Measurements from ENCODE around the gene ESYT1. TPM values are rescaled to one million over a fixed set of nuclear protein-coding genes. Genes with fewer than 3 reads are reported as not detected.
A peak's percentile ranks its signal among the peaks of the same experiment; 100 is the strongest.

The ESYT1 gene
- total RNA-seq, 6 experiments from 2014 or later: 136 to 174 (median 151) TPM

GRCh38 chr12:56119361-56119796, 8.7 kb upstream of the ESYT1 start:
- Mint-ChIP-seq H3K9me3 (peaks cover 7% of the 10 kb centered on the region; the same call in 1 of the 2 replicates), H3K4me3 (peak overlapping the region; percentile 95), H3K27me3 (ENCODE audit: insufficient read depth) (peaks cover 19% of the 10 kb centered on the region), H3K27ac (peak overlapping the region; percentile 98), H3K4me1 (ENCODE audit: low read depth) (peaks cover 43% of the 10 kb centered on the region), H3K36me3 (ENCODE audit: low read depth) (peaks cover 26% of the 10 kb centered on the region)
- peak; percentile 90 for DNase-seq
- peak; percentile 87 for TF ChIP-seq CTCF (IDR thresholded peaks at IDR 0.05)

- peaks cover 7% of the 10 kb centered on the region; the same call in 1 of the 2 replicates for H3K9me3 Mint-ChIP-seq
- DNase-seq: no peak
- TF ChIP-seq CTCF (IDR thresholded peaks at IDR 0.05): no peak
- peaks cover 19% of the 10 kb centered on the region for H3K27me3 Mint-ChIP-seq (ENCODE audit: insufficient read depth)
- H3K4me1 Mint-ChIP-seq (ENCODE audit: low read depth): peaks cover 38% of the 10 kb centered on the region
- peak overlapping the region; percentile 95 for H3K4me3 Mint-ChIP-seq
- peaks cover 26% of the 10 kb centered on the region for H3K36me3 Mint-ChIP-seq (ENCODE audit: low read depth)
- peak overlapping the region; percentile 98 for H3K27ac Mint-ChIP-seq
These were observed 7.8 kb upstream of the ESYT1 start for GRCh38 chr12:56120158-56120846.

GRCh38 chr12:56121204-56121870, 6.7 kb upstream of the ESYT1 start:
- peaks cover 7% of the 10 kb centered on the region; the same call in 1 of the 2 replicates for H3K9me3 Mint-ChIP-seq
- H3K4me1 Mint-ChIP-seq (ENCODE audit: low read depth): peaks cover 40% of the 10 kb centered on the region
- no peak for TF ChIP-seq CTCF (IDR thresholded peaks at IDR 0.05)
- H3K27ac Mint-ChIP-seq: no peak overlapping the region
- peaks cover 19% of the 10 kb centered on the region for H3K27me3 Mint-ChIP-seq (ENCODE audit: insufficient read depth)
- peaks cover 26% of the 10 kb centered on the region for H3K36me3 Mint-ChIP-seq (ENCODE audit: low read depth)
- H3K4me3 Mint-ChIP-seq: no peak overlapping the region
- DNase-seq: no peak

GRCh38 chr12:56122637-56123036, 5.4 kb upstream of the ESYT1 start:
- Mint-ChIP-seq H3K36me3 (ENCODE audit: low read depth) (peaks cover 13% of the 10 kb centered on the region), H3K27ac (peak overlapping the region; percentile 70), H3K4me3 (no peak overlapping the region), H3K9me3 (peaks cover 3% of the 10 kb centered on the region; the same call in 1 of the 2 replicates), H3K4me1 (ENCODE audit: low read depth) (peaks cover 51% of the 10 kb centered on the region), H3K27me3 (ENCODE audit: insufficient read depth) (peaks cover 7% of the 10 kb centered on the region)
- TF ChIP-seq CTCF (IDR thresholded peaks at IDR 0.05): no peak
- no peak for DNase-seq

GRCh38 chr12:56124133-56124532, 3.9 kb upstream of the ESYT1 start:
- Mint-ChIP-seq H3K36me3 (ENCODE audit: low read depth) (peaks cover 9% of the 10 kb centered on the region), H3K27me3 (ENCODE audit: insufficient read depth) (peaks cover 3% of the 10 kb centered on the region), H3K4me3 (no peak overlapping the region), H3K4me1 (ENCODE audit: low read depth) (peaks cover 40% of the 10 kb centered on the region), H3K27ac (peak overlapping the region; percentile 6; the same call in 1 of the 2 replicates), H3K9me3 (no peaks in the 10 kb centered on the region)
- no peak for TF ChIP-seq CTCF (IDR thresholded peaks at IDR 0.05)
- DNase-seq: no peak
